Liver (tissue), 9 donors: ENCODE measurements around the gene ACIN1. TPM values are rescaled to one million over a fixed set of nuclear protein-coding genes. Genes with fewer than 3 reads are reported as not detected.

Experiments
- DNase-seq: peaks from one replicate; pipeline ENCODE4 v3.0.0-alpha.2; 2017; ENCODE audit warnings: low spot score
- H3K27ac ChIP-seq, 2 donors: one replicate each; pipeline ENCODE4 v1.7.0; 2013; ENCODE audit warnings: inconsistent platforms in 2 of 2, low read length in 2 of 2, control low read depth in 1 of 2, low read depth in 1 of 2, mild to moderate bottlenecking in 1 of 2
- H3K27me3 ChIP-seq, 4 donors: one replicate each; pipeline versions ENCODE4 v1.6.1 to v1.7.0; 2013; ENCODE audit warnings: low read length in 3 of 4, inconsistent platforms in 1 of 4, mild to moderate bottlenecking in 1 of 4, moderate library complexity in 1 of 4; ENCODE audit not compliant: control insufficient read depth in 4 of 4, insufficient read depth in 4 of 4
- H3K36me3 ChIP-seq, 4 donors: one replicate each; pipeline versions ENCODE4 v1.6.1 to v1.7.0; 2013; ENCODE audit warnings: low read length in 3 of 4, mild to moderate bottlenecking in 3 of 4, low read depth in 1 of 4, moderate library complexity in 1 of 4; ENCODE audit not compliant: control insufficient read depth in 4 of 4, insufficient read depth in 3 of 4
- H3K4me1 ChIP-seq, 4 donors: one replicate each; pipeline versions ENCODE4 v1.6.1 to v1.7.0; 2013; ENCODE audit warnings: low read length in 3 of 4, mild to moderate bottlenecking in 3 of 4, moderate library complexity in 1 of 4; ENCODE audit not compliant: control insufficient read depth in 4 of 4, insufficient read depth in 4 of 4
- H3K4me3 ChIP-seq, 3 donors: one replicate each; pipeline versions ENCODE4 v1.6.1 to v1.7.0; 2013; ENCODE audit warnings: low read length in 3 of 3, control low read depth in 1 of 3, low read depth in 1 of 3, mild to moderate bottlenecking in 1 of 3
- H3K9ac ChIP-seq, 2 donors: one replicate each; pipeline ENCODE4 v1.7.0; 2013; ENCODE audit warnings: low read length in 2 of 2, mild to moderate bottlenecking in 2 of 2, moderate library complexity in 2 of 2, control low read depth in 1 of 2, low read depth in 1 of 2
- H3K9me3 ChIP-seq, 4 donors: one replicate each; pipeline versions ENCODE4 v1.6.1 to v1.7.0; 2013; ENCODE audit warnings: low read length in 3 of 4; ENCODE audit not compliant: control insufficient read depth in 4 of 4
- EGR1 ChIP-seq, 2 donors: IDR thresholded peaks; 2 replicates each; pipeline ENCODE4 v1.6.1; 2016 to 2018; ENCODE audit warnings: antibody characterized with exemption in 2 of 2, low read depth in 2 of 2
- FOXA1 ChIP-seq: IDR thresholded peaks from 2 replicates; pipeline ENCODE4 v1.6.1; 2016; ENCODE audit warnings: antibody characterized with exemption
- FOXA2 ChIP-seq: IDR thresholded peaks from 2 replicates; pipeline ENCODE4 v1.6.1; 2016; ENCODE audit warnings: antibody characterized with exemption
- GABPA ChIP-seq, 2 donors: IDR thresholded peaks in 1 of 2; conservative IDR thresholded peaks in 1 of 2; 2 replicates each; pipeline ENCODE4 v1.6.1; 2016; ENCODE audit warnings: antibody characterized with exemption in 2 of 2, mild to moderate bottlenecking in 1 of 2, moderate library complexity in 1 of 2
- HNF4A ChIP-seq, 2 donors: conservative IDR thresholded peaks; 2 replicates each; pipeline ENCODE4 v1.6.1; 2016; ENCODE audit warnings: antibody characterized with exemption in 2 of 2, mild to moderate bottlenecking in 2 of 2
- HNF4G ChIP-seq: IDR thresholded peaks from 2 replicates; pipeline ENCODE4 v1.6.1; 2016; ENCODE audit warnings: antibody characterized with exemption
- JUND ChIP-seq, 2 donors: IDR thresholded peaks; 2 replicates each; pipeline ENCODE4 v1.6.1; 2016; ENCODE audit warnings: antibody characterized with exemption in 2 of 2
- NR2F2 ChIP-seq: IDR thresholded peaks from 2 replicates; pipeline ENCODE4 v1.6.1; 2016; ENCODE audit warnings: antibody characterized with exemption
- RAD21 ChIP-seq, 2 donors: IDR thresholded peaks; 2 replicates each; pipeline ENCODE4 v1.6.1; 2016; ENCODE audit warnings: antibody characterized with exemption in 2 of 2, mild to moderate bottlenecking in 2 of 2
- RXRA ChIP-seq, 2 donors: IDR thresholded peaks; 2 replicates each; pipeline ENCODE4 v1.6.1; 2017 to 2018; ENCODE audit warnings: antibody characterized with exemption in 2 of 2, mild to moderate bottlenecking in 1 of 2
- SP1 ChIP-seq: IDR thresholded peaks from 2 replicates; pipeline ENCODE4 v1.6.1; 2018; ENCODE audit warnings: antibody characterized with exemption, mild to moderate bottlenecking
- TAF1 ChIP-seq: conservative IDR thresholded peaks from 2 replicates; pipeline ENCODE4 v1.6.1; 2016; ENCODE audit warnings: antibody characterized with exemption, mild to moderate bottlenecking
- YY1 ChIP-seq: IDR thresholded peaks from 2 replicates; pipeline ENCODE4 v1.6.1; 2016; ENCODE audit warnings: antibody characterized with exemption, mild to moderate bottlenecking
- WGBS: extraction: QIAGEN DNeasy Blood & Tissue Kit; methylation state at CpG from one replicate; pipeline ENCODE4 v1.1.7; 2013; 5-methylcytosine and 5-hydroxymethylcytosine counted together
- polyA plus RNA-seq, 2 donors: library from polyadenylated mRNA; stranded (reverse) in 1 of 2; unstranded in 1 of 2; fragments of 200-250 nt in 1 of 2; fragments of >200 nt in 1 of 2; fragmentation: Nextera tagmentation in 1 of 2; extraction: Ambion mirVana in 1 of 2; gene quantifications; one replicate each; pipeline versions ENCODE4 v1.2.1 to v1.2.3, GENCODE V29; 2013 to 2015
- total RNA-seq, 2 donors: library from RNA; depleted of rRNA; stranded (reverse); fragments of >200 nt; gene quantifications; one replicate each; pipeline ENCODE4 v1.2.3, GENCODE V29; 2014
- TF ChIP-seq, protein P1 (sequence below): IDR thresholded peaks from 2 replicates; pipeline ENCODE4 v1.6.1; 2016; ENCODE audit warnings: antibody characterized with exemption
- TF ChIP-seq, protein P2 (sequence below): IDR thresholded peaks from 2 replicates; pipeline ENCODE4 v1.6.1; 2016; ENCODE audit warnings: antibody characterized with exemption
- TF ChIP-seq, protein P3 (sequence below): IDR thresholded peaks from 2 replicates; pipeline ENCODE4 v1.6.1; 2016; ENCODE audit warnings: antibody characterized with exemption
- TF ChIP-seq, protein P4 (sequence below): fragments of 150-350 bp; IDR thresholded peaks from 2 replicates; pipeline ENCODE4 v1.5.1; 2017; ENCODE audit warnings: improper control_type of control experiment, low read depth, low read length; ENCODE audit not compliant: missing input control
- TF ChIP-seq, protein P5 (sequence below): IDR thresholded peaks from 2 replicates; pipeline ENCODE4 v1.6.1; 2016; ENCODE audit warnings: antibody characterized with exemption, mild to moderate bottlenecking
- donor health status: healthy.
- donor health status: healthy.
- donor health status: healthy.
- donor health status: healthy.
- donor health status: healthy.

ACIN1 gene
- total and polyA plus RNA-seq, 4 donors = 8.1 to 50.6 (median 37.1) TPM

DNA sequence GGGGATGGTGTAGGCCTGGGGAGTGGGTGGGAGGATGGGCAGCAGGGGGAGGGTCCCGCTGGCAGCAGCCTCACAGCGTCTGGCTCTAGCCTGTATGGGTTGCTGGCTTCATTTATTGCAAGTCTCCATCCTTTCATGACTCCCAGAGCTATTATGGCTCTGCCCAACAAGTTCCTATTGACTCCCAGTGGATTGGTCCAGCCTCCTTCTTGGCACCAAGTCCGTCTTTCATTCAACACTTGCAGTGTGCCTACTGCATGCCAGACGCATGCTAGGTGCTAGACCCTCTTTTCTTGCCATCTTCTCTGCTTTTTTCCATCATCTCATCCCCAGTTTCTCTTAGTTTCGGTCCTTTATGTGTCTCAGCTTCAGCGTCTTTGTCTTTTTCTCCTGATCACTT lies 51.8 kb downstream of the ACIN1 start:
- H3K4me1 ChIP-seq = peaks cover 0 to 3% (median 0%) of the 10 kb centered on the region in 4 donors
- no peak for DNase-seq
- TF ChIP-seq, protein P1, sequence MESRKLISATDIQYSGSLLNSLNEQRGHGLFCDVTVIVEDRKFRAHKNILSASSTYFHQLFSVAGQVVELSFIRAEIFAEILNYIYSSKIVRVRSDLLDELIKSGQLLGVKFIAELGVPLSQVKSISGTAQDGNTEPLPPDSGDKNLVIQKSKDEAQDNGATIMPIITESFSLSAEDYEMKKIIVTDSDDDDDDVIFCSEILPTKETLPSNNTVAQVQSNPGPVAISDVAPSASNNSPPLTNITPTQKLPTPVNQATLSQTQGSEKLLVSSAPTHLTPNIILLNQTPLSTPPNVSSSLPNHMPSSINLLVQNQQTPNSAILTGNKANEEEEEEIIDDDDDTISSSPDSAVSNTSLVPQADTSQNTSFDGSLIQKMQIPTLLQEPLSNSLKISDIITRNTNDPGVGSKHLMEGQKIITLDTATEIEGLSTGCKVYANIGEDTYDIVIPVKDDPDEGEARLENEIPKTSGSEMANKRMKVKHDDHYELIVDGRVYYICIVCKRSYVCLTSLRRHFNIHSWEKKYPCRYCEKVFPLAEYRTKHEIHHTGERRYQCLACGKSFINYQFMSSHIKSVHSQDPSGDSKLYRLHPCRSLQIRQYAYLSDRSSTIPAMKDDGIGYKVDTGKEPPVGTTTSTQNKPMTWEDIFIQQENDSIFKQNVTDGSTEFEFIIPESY = no peak
- TF ChIP-seq, protein P2, sequence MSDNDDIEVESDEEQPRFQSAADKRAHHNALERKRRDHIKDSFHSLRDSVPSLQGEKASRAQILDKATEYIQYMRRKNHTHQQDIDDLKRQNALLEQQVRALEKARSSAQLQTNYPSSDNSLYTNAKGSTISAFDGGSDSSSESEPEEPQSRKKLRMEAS = no peak
- TF ChIP-seq NR2F2 = no peak
- TF ChIP-seq RAD21 (IDR thresholded peaks at IDR 0.05) = no peak
- no peak for TF ChIP-seq SP1
- no peak for TF ChIP-seq YY1
- no peak for TF ChIP-seq HNF4A (conservative IDR thresholded peaks at IDR 0.05)
- TF ChIP-seq EGR1 (IDR thresholded peaks at IDR 0.05; ENCODE audit: low read depth in 2 of 2) = no peak
- TF ChIP-seq, protein P3, sequence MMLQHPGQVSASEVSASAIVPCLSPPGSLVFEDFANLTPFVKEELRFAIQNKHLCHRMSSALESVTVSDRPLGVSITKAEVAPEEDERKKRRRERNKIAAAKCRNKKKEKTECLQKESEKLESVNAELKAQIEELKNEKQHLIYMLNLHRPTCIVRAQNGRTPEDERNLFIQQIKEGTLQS = no peak
- TF ChIP-seq JUND (IDR thresholded peaks at IDR 0.05) = no peak
- no peak for TF ChIP-seq GABPA (IDR thresholded peaks at IDR 0.05 in 1 of 2, conservative IDR thresholded peaks at IDR 0.05 in 1 of 2)
- TF ChIP-seq, protein P4, sequence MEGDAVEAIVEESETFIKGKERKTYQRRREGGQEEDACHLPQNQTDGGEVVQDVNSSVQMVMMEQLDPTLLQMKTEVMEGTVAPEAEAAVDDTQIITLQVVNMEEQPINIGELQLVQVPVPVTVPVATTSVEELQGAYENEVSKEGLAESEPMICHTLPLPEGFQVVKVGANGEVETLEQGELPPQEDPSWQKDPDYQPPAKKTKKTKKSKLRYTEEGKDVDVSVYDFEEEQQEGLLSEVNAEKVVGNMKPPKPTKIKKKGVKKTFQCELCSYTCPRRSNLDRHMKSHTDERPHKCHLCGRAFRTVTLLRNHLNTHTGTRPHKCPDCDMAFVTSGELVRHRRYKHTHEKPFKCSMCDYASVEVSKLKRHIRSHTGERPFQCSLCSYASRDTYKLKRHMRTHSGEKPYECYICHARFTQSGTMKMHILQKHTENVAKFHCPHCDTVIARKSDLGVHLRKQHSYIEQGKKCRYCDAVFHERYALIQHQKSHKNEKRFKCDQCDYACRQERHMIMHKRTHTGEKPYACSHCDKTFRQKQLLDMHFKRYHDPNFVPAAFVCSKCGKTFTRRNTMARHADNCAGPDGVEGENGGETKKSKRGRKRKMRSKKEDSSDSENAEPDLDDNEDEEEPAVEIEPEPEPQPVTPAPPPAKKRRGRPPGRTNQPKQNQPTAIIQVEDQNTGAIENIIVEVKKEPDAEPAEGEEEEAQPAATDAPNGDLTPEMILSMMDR = no peak
- no peak for TF ChIP-seq HNF4G
- TF ChIP-seq, protein P5, sequence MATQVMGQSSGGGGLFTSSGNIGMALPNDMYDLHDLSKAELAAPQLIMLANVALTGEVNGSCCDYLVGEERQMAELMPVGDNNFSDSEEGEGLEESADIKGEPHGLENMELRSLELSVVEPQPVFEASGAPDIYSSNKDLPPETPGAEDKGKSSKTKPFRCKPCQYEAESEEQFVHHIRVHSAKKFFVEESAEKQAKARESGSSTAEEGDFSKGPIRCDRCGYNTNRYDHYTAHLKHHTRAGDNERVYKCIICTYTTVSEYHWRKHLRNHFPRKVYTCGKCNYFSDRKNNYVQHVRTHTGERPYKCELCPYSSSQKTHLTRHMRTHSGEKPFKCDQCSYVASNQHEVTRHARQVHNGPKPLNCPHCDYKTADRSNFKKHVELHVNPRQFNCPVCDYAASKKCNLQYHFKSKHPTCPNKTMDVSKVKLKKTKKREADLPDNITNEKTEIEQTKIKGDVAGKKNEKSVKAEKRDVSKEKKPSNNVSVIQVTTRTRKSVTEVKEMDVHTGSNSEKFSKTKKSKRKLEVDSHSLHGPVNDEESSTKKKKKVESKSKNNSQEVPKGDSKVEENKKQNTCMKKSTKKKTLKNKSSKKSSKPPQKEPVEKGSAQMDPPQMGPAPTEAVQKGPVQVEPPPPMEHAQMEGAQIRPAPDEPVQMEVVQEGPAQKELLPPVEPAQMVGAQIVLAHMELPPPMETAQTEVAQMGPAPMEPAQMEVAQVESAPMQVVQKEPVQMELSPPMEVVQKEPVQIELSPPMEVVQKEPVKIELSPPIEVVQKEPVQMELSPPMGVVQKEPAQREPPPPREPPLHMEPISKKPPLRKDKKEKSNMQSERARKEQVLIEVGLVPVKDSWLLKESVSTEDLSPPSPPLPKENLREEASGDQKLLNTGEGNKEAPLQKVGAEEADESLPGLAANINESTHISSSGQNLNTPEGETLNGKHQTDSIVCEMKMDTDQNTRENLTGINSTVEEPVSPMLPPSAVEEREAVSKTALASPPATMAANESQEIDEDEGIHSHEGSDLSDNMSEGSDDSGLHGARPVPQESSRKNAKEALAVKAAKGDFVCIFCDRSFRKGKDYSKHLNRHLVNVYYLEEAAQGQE = no peak
- TF ChIP-seq FOXA2 = no peak
- TF ChIP-seq FOXA1 = no peak
- TF ChIP-seq RXRA (IDR thresholded peaks at IDR 0.05) = no peak
- no peak for TF ChIP-seq TAF1
- H3K27ac ChIP-seq = no peak overlapping the region
- H3K27me3 ChIP-seq = no peaks in the 10 kb centered on the region
- no peaks in the 10 kb centered on the region for H3K9me3 ChIP-seq
- no peak overlapping the region for H3K9ac ChIP-seq
- H3K36me3 ChIP-seq = no peaks in the 10 kb centered on the region
- H3K4me3 ChIP-seq = no peak overlapping the region
- WGBS = 84% methylated on average over 6 of the region's 6 CpGs
